Tibial nerve (tissue), 4 donors: ENCODE measurements around the gene ZBTB20. TPM values are rescaled to one million over a fixed set of nuclear protein-coding genes. Genes with fewer than 3 reads are reported as not detected.
"Not testable (repeated sequence)": the region's sequence is repeated elsewhere in the genome, so short reads cannot be mapped to it uniquely, and the experiment has no call there.

Experiments
- DNase-seq, 2 donors: peaks; one replicate each; pipeline ENCODE4 v3.0.0-alpha.2; 2019; ENCODE audit warnings: low spot score in 2 of 2
- H3K27ac ChIP-seq, 4 donors: fragments of 200-600 bp; sonication (generic) in 3 of 4; one replicate each; pipeline ENCODE4 v1.5.1; 2017 to 2019; ENCODE audit warnings: mild to moderate bottlenecking in 1 of 4
- H3K27me3 ChIP-seq, 2 donors: fragments of 200-600 bp; sonication (generic) in 1 of 2; one replicate each; pipeline versions ENCODE4 v1.5.1 to v1.6.0; 2017 to 2019
- H3K36me3 ChIP-seq, 3 donors: fragments of 200-600 bp; sonication (generic); one replicate each; pipeline ENCODE4 v1.5.1; 2018 to 2019
- H3K4me1 ChIP-seq, 4 donors: fragments of 200-600 bp; sonication (generic) in 3 of 4; one replicate each; pipeline ENCODE4 v1.5.1; 2017 to 2019
- H3K4me3 ChIP-seq, 4 donors: fragments of 200-600 bp; sonication (generic) in 3 of 4; one replicate each; pipeline ENCODE4 v1.5.1; 2017 to 2019; ENCODE audit warnings: mild to moderate bottlenecking in 1 of 4, moderate library complexity in 1 of 4
- H3K9me3 ChIP-seq, 4 donors: fragments of 200-600 bp; sonication (generic) in 3 of 4; one replicate each; pipeline ENCODE4 v1.5.1; 2017 to 2019
- EP300 ChIP-seq, 2 donors: sonication (generic); formaldehyde crosslinking; IDR thresholded peaks; one replicate each; pipeline ENCODE4 v1.6.1; 2017; ENCODE audit warnings: antibody characterized with exemption in 2 of 2, mild to moderate bottlenecking in 1 of 2
- POLR2A ChIP-seq, 2 donors: fragments of 450-650 bp; IDR thresholded peaks; one replicate each; pipeline ENCODE4 v1.6.1; 2017; ENCODE audit warnings: antibody characterized with exemption in 2 of 2, mild to moderate bottlenecking in 2 of 2, moderate library complexity in 2 of 2
- WGBS, 2 donors: methylation state at CpG; one replicate each; pipeline ENCODE4 v1.1.5; 2018; 5-methylcytosine and 5-hydroxymethylcytosine counted together
- total RNA-seq, 4 donors: library from RNA; depleted of rRNA; stranded (reverse); fragments of >200 nt; gene quantifications; one replicate each; pipeline ENCODE4 v1.1.0, GENCODE V29; 2016
- TF ChIP-seq, protein P1 (sequence below), 5 experiments: fragments of 200-600 bp in 3 of 5; fragments of 450-650 bp in 2 of 5; sonication (generic) in 3 of 5; IDR thresholded peaks; one replicate each; pipeline ENCODE4 v1.5.1; 2016 to 2019; ENCODE audit warnings: antibody characterized with exemption in 5 of 5, mild to moderate bottlenecking in 3 of 5, moderate library complexity in 2 of 5

The ZBTB20 gene
- total RNA-seq, 4 donors from 2014 or later: 63.3 to 127 (median 102) TPM

GRCh38 chr3:115127208-115127607 is 19.9 kb downstream of the ZBTB20 start:
- 78 to 82% methylated on average over 3 of the region's 3 CpGs for WGBS, 2 donors
- Histone ChIP-seq H3K9me3 (no peaks in the 10 kb centered on the region), H3K36me3 (peaks cover 0 to 8% (median 0%) of the 10 kb centered on the region in 3 donors), H3K4me1 (peaks cover 0 to 8% (median 0%) of the 10 kb centered on the region in 4 donors), H3K27ac (no peak overlapping the region), H3K4me3 (no peak overlapping the region), H3K27me3 (no peaks in the 10 kb centered on the region)
- TF ChIP-seq, protein P1, sequence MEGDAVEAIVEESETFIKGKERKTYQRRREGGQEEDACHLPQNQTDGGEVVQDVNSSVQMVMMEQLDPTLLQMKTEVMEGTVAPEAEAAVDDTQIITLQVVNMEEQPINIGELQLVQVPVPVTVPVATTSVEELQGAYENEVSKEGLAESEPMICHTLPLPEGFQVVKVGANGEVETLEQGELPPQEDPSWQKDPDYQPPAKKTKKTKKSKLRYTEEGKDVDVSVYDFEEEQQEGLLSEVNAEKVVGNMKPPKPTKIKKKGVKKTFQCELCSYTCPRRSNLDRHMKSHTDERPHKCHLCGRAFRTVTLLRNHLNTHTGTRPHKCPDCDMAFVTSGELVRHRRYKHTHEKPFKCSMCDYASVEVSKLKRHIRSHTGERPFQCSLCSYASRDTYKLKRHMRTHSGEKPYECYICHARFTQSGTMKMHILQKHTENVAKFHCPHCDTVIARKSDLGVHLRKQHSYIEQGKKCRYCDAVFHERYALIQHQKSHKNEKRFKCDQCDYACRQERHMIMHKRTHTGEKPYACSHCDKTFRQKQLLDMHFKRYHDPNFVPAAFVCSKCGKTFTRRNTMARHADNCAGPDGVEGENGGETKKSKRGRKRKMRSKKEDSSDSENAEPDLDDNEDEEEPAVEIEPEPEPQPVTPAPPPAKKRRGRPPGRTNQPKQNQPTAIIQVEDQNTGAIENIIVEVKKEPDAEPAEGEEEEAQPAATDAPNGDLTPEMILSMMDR (IDR thresholded peaks at IDR 0.05): no peak
- no peak for TF ChIP-seq POLR2A (IDR thresholded peaks at IDR 0.05)
- TF ChIP-seq EP300 (IDR thresholded peaks at IDR 0.05): no peak
- DNase-seq: no peak

GRCh38 chr3:115120597-115120996 is 26.5 kb downstream of the ZBTB20 start:
- 87 to 100% methylated on average over 1 of the region's 1 CpG for WGBS, 2 donors
- no peaks in the 10 kb centered on the region for H3K9me3 ChIP-seq
- no peak overlapping the region for H3K4me3 ChIP-seq
- H3K4me1 ChIP-seq: peaks cover 0 to 8% (median 0%) of the 10 kb centered on the region in 4 donors
- TF ChIP-seq POLR2A (IDR thresholded peaks at IDR 0.05) (no peak), EP300 (IDR thresholded peaks at IDR 0.05) (no peak)
- TF ChIP-seq, protein P1 (IDR thresholded peaks at IDR 0.05): no peak
- no peak overlapping the region for H3K27ac ChIP-seq
- DNase-seq: no peak
- H3K27me3 ChIP-seq: no peaks in the 10 kb centered on the region
- no peaks in the 10 kb centered on the region for H3K36me3 ChIP-seq

GRCh38 chr3:115113367-115113766 is 33.7 kb downstream of the ZBTB20 start:
- Histone ChIP-seq H3K27me3 (no peaks in the 10 kb centered on the region), H3K27ac (no peak overlapping the region), H3K4me3 (no peak overlapping the region), H3K4me1 (peaks cover 0 to 10% (median 0%) of the 10 kb centered on the region in 4 donors), H3K36me3 (peaks cover 0 to 5% (median 0%) of the 10 kb centered on the region in 3 donors), H3K9me3 (no peaks in the 10 kb centered on the region)
- WGBS, 2 donors: 92 to 100% methylated on average over 1 of the region's 1 CpG
- no peak for TF ChIP-seq POLR2A (IDR thresholded peaks at IDR 0.05)
- TF ChIP-seq, protein P1 (IDR thresholded peaks at IDR 0.05): no peak
- TF ChIP-seq EP300 (IDR thresholded peaks at IDR 0.05): no peak
- DNase-seq: no peak

DNA sequence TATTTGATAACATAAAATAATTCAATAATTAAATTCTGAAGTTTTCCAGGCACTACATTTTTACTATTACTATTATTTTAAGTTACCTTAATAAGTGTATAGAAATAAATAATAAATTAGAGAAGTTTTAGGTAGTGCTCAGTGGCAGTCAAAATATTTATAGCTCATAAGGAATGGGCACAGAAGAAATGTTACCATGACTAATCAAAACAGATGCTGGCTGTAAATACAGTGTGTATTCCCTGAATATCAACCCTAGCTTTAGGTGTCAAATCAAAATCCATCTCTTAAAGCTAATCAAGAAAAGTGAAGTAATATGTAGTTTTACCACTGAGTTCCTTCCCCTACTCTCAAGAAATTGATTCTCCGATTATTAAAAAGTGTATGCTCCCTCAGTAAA is 35.5 kb downstream of the ZBTB20 start:
- DNase-seq: no peak
- Histone ChIP-seq H3K4me3 (no peak overlapping the region), H3K36me3 (peaks cover 0 to 14% (median 0%) of the 10 kb centered on the region in 3 donors), H3K4me1 (peaks cover 0 to 10% (median 0%) of the 10 kb centered on the region in 4 donors), H3K9me3 (no peaks in the 10 kb centered on the region), H3K27me3 (no peaks in the 10 kb centered on the region), H3K27ac (no peak overlapping the region)
- TF ChIP-seq, protein P1 (IDR thresholded peaks at IDR 0.05): no peak
- TF ChIP-seq EP300 (IDR thresholded peaks at IDR 0.05) (no peak), POLR2A (IDR thresholded peaks at IDR 0.05) (no peak)
- 96 to 98% methylated on average over 1 of the region's 1 CpG for WGBS, 2 donors

GRCh38 chr3:115110830-115111229 is 36.3 kb downstream of the ZBTB20 start:
- H3K27ac ChIP-seq: no peak overlapping the region
- TF ChIP-seq EP300 (IDR thresholded peaks at IDR 0.05) (no peak), POLR2A (IDR thresholded peaks at IDR 0.05) (no peak)
- TF ChIP-seq, protein P1 (IDR thresholded peaks at IDR 0.05): no peak
- DNase-seq: no peak
- H3K27me3 ChIP-seq: no peaks in the 10 kb centered on the region
- peaks cover 0 to 14% (median 0%) of the 10 kb centered on the region in 3 donors for H3K36me3 ChIP-seq
- peaks cover 0 to 10% (median 0%) of the 10 kb centered on the region in 4 donors for H3K4me1 ChIP-seq
- no peak overlapping the region for H3K4me3 ChIP-seq
- no peaks in the 10 kb centered on the region for H3K9me3 ChIP-seq
- WGBS, 2 donors: 96 to 97% methylated on average over 5 of the region's 5 CpGs

DNA sequence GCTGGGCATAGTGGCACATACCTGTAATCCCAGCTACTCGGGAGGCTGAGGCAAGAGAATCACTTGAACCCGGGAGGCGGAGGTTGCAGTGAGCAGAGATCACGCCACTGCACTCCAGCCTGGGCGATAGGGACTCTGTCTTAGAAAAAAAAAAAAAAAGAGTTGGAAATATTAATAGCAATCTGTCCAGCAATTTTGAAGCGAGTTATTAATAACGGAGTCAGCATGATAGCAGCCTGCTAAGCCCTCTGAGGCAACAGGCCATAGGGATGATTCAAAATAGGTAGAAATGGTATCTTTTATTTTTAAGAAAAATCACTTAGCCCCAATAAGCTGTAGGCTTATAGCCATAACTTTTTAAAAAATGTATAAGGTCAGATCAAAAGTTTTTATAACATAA is 37.0 kb downstream of the ZBTB20 start:
- Histone ChIP-seq H3K4me1 (peaks cover 0 to 10% (median 0%) of the 10 kb centered on the region in 4 donors), H3K36me3 (peaks cover 0 to 14% (median 0%) of the 10 kb centered on the region in 3 donors)
- 98% methylated on average over 7 of the region's 7 CpGs for WGBS, 2 donors
- H3K9me3 ChIP-seq, DNase-seq, H3K27ac ChIP-seq, H3K27me3 ChIP-seq, H3K4me3 ChIP-seq: not testable (repeated sequence)
